Pulmonary artery endothelial cell (primary cell): ENCODE results near the gene SORCS3. TPM values are rescaled to one million over a fixed set of nuclear protein-coding genes. Genes with fewer than 3 reads are reported as not detected.

ENCODE experiments used
- DNase-seq: peaks from one replicate; pipeline ENCODE4 v3.0.0-alpha.2; 2011; ENCODE audit warnings: low read depth, low spot score
- total RNA-seq: library from RNA; depleted of rRNA; stranded (reverse); fragments of >200 nt; gene quantifications from 2 replicates; pipeline ENCODE4 v1.2.3, GENCODE V29; 2014

Gene SORCS3
- total RNA-seq, 1 donor from 2014 or later = not detected

DNA sequence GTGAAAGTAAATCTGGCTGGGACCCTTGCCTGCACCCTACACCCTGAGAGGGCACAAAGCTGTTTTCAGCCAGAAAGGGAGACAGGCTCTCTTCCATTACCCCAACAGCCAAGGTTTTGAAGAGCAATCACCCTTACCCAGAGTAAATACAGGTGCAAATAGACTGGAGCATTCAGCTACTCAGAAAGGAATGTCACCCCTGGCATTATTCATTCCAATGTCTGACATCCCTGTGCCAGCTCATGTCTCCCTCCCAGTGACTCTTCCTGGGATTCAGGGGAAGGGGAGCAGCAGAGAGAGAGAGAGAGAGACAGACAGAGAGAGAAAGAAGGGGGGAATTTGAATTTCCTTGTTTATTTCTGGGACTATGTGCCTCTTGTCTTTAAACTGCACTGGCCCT, 611.8 kb downstream of the SORCS3 start:
- no peak for DNase-seq

DNA sequence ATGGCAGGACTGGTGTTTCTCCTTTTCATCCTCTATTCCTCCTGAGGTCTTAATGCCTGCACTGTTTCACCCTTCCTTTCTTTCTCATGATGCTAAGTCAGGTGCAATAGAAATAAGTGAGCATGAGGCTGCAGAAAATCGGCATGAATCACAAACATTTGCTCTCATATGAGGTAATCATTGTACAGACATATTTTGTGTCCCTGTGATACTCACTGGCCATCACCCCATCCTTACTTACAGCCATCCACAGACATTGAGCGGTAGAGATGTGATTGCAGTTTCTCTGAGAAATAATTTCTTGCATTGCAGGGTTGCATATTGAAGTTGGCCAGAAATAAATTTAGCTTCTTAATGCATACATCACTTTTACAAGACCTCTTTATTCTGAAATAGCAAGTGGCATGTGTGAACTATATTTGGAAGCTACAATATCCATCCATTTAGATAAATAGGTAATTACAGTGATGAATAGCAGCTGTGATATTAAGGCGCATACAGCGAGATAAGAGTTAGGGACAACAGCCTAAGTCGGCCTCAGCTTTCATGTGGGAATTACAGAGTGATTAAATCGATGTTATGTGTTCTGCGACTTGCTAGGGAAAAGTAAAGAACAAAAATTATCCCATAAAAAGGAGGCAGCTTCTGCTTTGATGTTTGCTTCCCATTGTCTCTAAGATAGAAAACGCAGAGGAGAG, 612.6 kb downstream of the SORCS3 start:
- no peak for DNase-seq

DNA sequence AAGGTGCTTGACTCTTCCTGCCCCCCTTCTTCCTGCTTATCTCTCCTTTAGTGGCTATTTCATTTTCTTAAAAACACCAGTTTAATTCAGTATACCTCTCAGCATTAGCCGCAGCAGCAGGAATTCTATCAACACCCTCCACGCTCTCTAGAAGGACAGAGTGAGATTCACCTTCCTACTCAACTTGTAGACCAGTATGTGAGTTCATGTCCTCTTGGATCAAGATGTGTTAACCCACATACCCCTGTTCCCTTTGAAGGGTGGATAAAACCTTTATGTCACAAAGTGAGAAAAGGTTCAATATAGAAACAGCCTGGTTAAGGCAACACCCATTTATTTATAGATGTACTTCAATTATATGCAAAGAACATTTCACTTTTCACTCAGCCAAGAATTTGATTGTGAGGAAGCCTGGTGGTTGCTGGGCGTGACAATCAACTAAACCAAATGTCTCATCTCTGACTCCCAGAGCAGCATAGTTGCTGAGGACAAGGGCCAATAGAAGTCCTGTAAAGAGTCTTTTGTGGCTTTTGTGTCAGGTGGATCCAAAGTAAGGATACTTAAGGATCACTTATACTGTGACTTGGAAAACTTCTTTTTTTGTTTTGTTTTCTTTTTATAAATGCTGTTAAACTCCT, 617.1 kb downstream of the SORCS3 start:
- no peak for DNase-seq

- DNase-seq = no peak
These were observed 617.6 kb downstream of the SORCS3 start for GRCh38 chr10:105258674-105259065.

- no peak for DNase-seq
These were observed 618.1 kb downstream of the SORCS3 start for GRCh38 chr10:105259201-105259600.

GRCh38 chr10:105262666-105263065, 621.6 kb downstream of the SORCS3 start:
- no peak for DNase-seq

DNA sequence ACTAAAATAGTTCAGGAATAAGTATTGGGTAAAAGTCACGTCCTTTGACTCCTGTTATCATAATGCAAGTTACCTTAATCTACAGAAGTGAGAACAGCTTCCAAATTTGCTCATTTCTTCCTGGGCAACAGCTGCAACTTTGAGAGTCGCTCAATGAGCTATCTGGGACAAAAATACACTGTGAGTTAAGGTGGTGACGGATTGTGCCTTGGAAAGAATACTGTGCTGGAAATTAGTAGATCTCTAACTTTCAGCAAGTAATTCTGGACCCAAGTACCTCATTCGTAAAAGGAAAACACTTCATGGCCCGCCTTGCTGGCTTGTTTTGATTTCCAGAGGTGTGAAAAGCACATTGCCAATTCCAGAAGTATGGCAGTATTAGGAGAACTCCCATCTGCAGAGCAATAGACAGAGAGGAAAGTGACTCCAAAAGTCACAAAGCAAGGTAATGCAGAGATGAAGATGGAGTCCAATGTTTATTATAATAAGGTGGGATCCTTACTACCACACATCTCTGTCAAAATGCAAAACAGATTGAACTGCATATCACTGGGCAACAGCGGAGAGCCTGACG, 626.0 kb downstream of the SORCS3 start:
- no peak for DNase-seq

GRCh38 chr10:105268961-105269360, 627.9 kb downstream of the SORCS3 start:
- no peak for DNase-seq

DNA sequence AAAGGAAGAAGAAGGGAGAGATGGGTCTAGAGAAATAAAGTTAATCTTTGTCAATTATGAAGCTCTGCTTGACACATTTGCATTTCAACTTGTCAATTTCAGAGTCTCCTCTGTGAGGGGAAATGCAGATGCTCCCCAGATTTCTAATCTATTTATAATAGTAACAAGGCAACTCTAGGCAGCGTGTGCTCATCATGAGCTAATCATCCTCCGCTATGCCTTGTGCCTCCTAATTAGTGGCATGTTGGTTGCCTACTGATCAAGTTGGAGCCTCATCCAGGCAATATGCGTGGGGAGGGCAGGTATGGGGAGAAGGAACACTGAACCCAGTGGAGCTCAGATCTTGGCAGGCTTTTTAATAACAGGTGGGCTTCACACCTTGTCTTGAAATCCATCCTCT, 628.6 kb downstream of the SORCS3 start:
- no peak for DNase-seq

- DNase-seq = no peak
These were observed 633.5 kb downstream of the SORCS3 start for GRCh38 chr10:105274556-105275070.

GRCh38 chr10:105278439-105278838, 637.3 kb downstream of the SORCS3 start:
- no peak for DNase-seq

DNA sequence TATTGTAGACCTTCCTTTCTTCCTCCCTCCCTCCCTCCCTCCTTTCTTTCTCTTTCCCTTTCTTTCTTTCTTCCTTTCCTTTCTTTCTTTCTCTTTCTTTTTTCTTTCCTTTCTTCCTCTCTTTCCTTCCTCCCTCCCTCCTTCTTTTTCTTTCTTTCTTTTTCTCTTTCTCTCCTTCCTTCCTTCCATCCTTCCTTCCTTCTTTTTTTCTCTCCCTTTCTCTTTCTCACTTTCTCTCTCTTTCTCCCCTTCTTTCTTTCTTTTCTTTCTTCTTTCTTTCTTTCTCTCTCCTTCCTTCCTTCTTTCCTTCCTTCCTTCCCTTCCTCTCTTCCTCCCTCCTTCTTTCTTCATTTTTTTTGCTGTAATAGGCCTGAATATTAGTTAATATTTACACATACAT, 638.0 kb downstream of the SORCS3 start:
- no peak for DNase-seq

- no peak for DNase-seq
These were observed 639.8 kb downstream of the SORCS3 start for GRCh38 chr10:105280895-105281294.

DNA sequence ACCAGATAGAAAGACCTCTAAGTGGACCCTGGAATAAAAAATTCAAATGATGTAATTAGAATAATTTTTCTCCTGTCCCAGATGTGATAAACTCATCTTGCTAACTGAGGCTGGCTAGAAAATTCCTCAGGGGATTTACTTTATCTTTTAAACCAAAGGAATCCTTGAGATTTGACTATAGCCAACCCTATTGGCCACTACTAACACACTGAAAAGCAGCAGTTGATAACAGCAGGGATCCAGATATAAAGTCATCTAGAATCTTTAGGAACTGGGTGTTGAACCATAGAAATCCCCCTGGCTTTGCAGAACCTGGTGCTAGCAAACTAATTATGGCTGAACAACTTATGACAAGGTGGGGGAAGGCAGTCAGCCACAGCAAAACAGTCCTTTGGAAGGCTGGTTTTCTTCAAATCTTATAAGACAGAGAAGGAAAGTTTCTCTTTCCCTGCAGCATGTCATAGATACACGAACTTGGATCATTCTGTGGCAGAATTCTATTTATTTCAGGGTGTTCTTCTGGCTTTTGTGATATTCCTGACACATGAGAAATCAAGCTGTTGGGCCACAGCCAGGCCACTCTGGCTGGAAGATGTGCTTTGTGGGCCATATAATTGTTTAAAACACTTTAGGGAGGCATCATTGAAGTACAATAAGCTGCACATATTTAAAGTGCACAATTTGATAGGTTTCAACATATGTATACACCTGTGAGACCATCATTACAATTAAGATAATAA, 643.6 kb downstream of the SORCS3 start:
- no peak for DNase-seq

DNA sequence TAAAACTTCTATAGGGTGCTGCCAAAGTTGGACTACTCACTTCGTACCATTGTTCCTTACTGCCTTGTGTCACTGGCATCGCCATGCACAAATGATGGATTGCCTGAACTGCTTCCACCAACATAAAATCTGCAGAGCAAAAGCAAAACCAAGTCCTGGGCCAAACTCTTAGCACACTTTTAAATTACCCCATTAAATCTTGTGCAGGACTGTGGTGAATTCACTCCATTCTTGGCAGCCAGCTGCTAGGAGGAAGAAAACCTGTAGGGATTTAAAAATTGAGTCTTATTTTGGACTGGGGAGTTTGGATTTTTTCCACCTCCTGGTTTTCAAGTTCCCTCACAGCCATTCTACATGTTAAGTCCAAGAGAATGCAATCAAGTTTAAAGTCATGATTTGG, 646.9 kb downstream of the SORCS3 start:
- no peak for DNase-seq

GRCh38 chr10:105288613-105289012, 647.5 kb downstream of the SORCS3 start:
- DNase-seq = no peak

DNA sequence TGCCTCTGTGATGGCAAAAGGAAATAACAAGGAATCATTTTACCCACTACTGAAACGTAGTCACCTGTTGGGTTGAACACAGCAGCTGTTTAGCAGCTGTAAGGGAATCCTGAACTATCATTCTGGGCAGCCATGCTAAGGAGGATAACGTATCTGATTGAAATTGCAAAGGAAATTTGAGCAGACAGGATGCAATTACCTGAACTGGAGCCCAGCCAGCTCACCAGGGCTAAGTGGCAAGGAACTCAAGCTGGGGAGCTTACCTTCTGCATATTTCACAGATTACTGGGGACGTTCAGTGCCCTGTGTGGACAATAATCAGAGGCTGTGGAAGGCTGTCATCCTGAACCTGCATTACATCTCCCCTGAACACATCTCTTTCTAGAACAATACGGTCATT, 650.5 kb downstream of the SORCS3 start:
- DNase-seq = no peak

GRCh38 chr10:105292236-105292635, 651.1 kb downstream of the SORCS3 start:
- no peak for DNase-seq
